GM23248 (cell line): ENCODE results near the gene MSI1.

Source experiments
- EZH2 ChIP-seq: fragments of 200-600 bp; sonication (generic); IDR thresholded peaks from 2 replicates; pipeline ENCODE4 v1.6.1; 2018; ENCODE audit warnings: antibody characterized with exemption, mild to moderate bottlenecking; ENCODE audit not compliant: insufficient read depth, poor library complexity, severe bottlenecking
- EZH2phosphoT487 ChIP-seq: fragments of 200-600 bp; sonication (generic); IDR thresholded peaks from 2 replicates; pipeline ENCODE4 v1.6.1; 2018; ENCODE audit warnings: antibody characterized with exemption, moderate library complexity, mild to moderate bottlenecking, low read depth; ENCODE audit not compliant: insufficient read depth

DNA sequence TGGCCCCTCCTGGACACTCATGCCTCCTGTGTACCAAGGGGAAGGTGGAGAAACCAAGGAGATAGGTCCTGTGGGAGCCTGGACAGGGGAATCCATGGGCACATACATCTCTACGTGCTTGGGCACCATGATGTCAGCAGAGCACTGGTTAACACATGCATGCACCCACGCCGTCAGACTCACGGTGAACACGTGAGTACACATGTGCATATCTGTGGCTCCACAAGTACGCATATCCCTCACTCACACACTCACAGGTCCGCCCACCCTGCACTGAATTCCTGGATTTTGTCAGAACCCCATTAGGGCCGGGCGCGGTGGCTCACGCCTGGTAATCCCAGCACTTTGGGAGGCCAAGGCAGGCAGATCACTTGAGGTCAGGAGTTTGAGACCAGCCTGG is 39.8 kb upstream of the MSI1 start:
- TF ChIP-seq EZH2 (no peak), EZH2phosphoT487 (no peak)
